ENCODE data around the gene POU3F3.

Gene POU3F3

GRCh38 chr2:104846786-104847585 is 6.9 kb upstream of the POU3F3 start:
- no peak for DNase-seq (ENCODE audit: low read depth, low spot score)

- no peak for DNase-seq (ENCODE audit: low read depth, low spot score)
Measured at GRCh38 chr2:104847586-104848160, 6.2 kb upstream of the POU3F3 start.

GRCh38 chr2:104848526-104848925 is 5.4 kb upstream of the POU3F3 start:
- DNase-seq (ENCODE audit: low read depth, low spot score) = no peak

GRCh38 chr2:104849101-104849500 is 4.8 kb upstream of the POU3F3 start:
- no peak for DNase-seq (ENCODE audit: low read depth, low spot score)

GRCh38 chr2:104849618-104850141 is 4.2 kb upstream of the POU3F3 start:
- DNase-seq (ENCODE audit: low read depth, low spot score) = no peak

GRCh38 chr2:104850361-104851290 is 3.3 kb upstream of the POU3F3 start:
- no peak for DNase-seq (ENCODE audit: low read depth, low spot score)

- DNase-seq (ENCODE audit: low read depth, low spot score) = no peak
Measured at GRCh38 chr2:104851291-104852089, 2.4 kb upstream of the POU3F3 start.

- DNase-seq (ENCODE audit: low read depth, low spot score) = no peak
Measured at GRCh38 chr2:104852090-104852666, 1.7 kb upstream of the POU3F3 start.

- no peak for DNase-seq (ENCODE audit: low read depth, low spot score)
Measured at GRCh38 chr2:104854498-104855220, 744 bp downstream of the POU3F3 start.

- DNase-seq (ENCODE audit: low read depth, low spot score) = no peak
Measured at GRCh38 chr2:104855221-104856085, 1.5 kb downstream of the POU3F3 start.

GRCh38 chr2:104856086-104856972 is 2.4 kb downstream of the POU3F3 start:
- DNase-seq (ENCODE audit: low read depth, low spot score) = no peak

- no peak for DNase-seq (ENCODE audit: low read depth, low spot score)
Measured at GRCh38 chr2:104856973-104857261, 3.0 kb downstream of the POU3F3 start.

- no peak for DNase-seq (ENCODE audit: low read depth, low spot score)
Measured at GRCh38 chr2:104857262-104858005, 3.5 kb downstream of the POU3F3 start.

- DNase-seq (ENCODE audit: low read depth, low spot score) = no peak
Measured at GRCh38 chr2:104858006-104858978, 4.4 kb downstream of the POU3F3 start.

GRCh38 chr2:104859291-104859765 is 5.4 kb downstream of the POU3F3 start:
- no peak for DNase-seq (ENCODE audit: low read depth, low spot score)

- no peak for DNase-seq (ENCODE audit: low read depth, low spot score)
Measured at GRCh38 chr2:104859766-104860450, 6.0 kb downstream of the POU3F3 start.
